ENCODE measurements around the gene TMEM242.

TMEM242 gene

GRCh38 chr6:157248264-157248663 lies 75.1 kb downstream of the TMEM242 start:
- no peak for DNase-seq (ENCODE audit: low read depth)

GRCh38 chr6:157246771-157247484 lies 76.4 kb downstream of the TMEM242 start:
- no peak for DNase-seq (ENCODE audit: low read depth)

- no peak for DNase-seq (ENCODE audit: low read depth)
Observed at GRCh38 chr6:157246048-157246630, 77.2 kb downstream of the TMEM242 start.

- DNase-seq (ENCODE audit: low read depth): no peak
Observed at GRCh38 chr6:157245436-157245835, 77.9 kb downstream of the TMEM242 start.

GRCh38 chr6:157244780-157245179 lies 78.5 kb downstream of the TMEM242 start:
- DNase-seq (ENCODE audit: low read depth): no peak

GRCh38 chr6:157244175-157244574 lies 79.1 kb downstream of the TMEM242 start:
- DNase-seq (ENCODE audit: low read depth): no peak

- DNase-seq (ENCODE audit: low read depth): no peak
Observed at GRCh38 chr6:157242791-157243190, 80.5 kb downstream of the TMEM242 start.

GRCh38 chr6:157240960-157241311 lies 82.4 kb downstream of the TMEM242 start:
- DNase-seq (ENCODE audit: low read depth): no peak

GRCh38 chr6:157240059-157240959 lies 83.0 kb downstream of the TMEM242 start:
- no peak for DNase-seq (ENCODE audit: low read depth)

- DNase-seq (ENCODE audit: low read depth): no peak
Observed at GRCh38 chr6:157239671-157240058, 83.7 kb downstream of the TMEM242 start.
